HEK293 (cell line): Measurements from ENCODE around the gene HSDL1.

Experiments used
- CTCF ChIA-PET: fragments of 350-600 bp; formaldehyde crosslinking; extraction: SDS; loops from one replicate; lab custom pipeline; 2021; ENCODE audit warnings: antibody characterized with exemption; lab: Yijun Ruan, JAX
- POLR2A ChIA-PET: fragments of 300-600 bp; formaldehyde crosslinking; extraction: SDS; loops from one replicate; lab custom pipeline; 2020; ENCODE audit warnings: antibody characterized with exemption, inconsistent platforms; lab: Yijun Ruan, JAX
- H3K27ac ChIP-seq: fragments of 200-500 bp; sonication (Bioruptor generic); 2 replicates; pipeline ENCODE4 v1.5.1; 2014; ENCODE audit warnings: low read depth, low read length, control low read depth, inconsistent platforms; ENCODE audit errors: extremely low read depth
- H3K36me3 ChIP-seq, 2 experiments: fragments of 200-500 bp in 1 of 2; sonication (Bioruptor generic) in 1 of 2; 1 replicate in 1 of 2; 2 replicates in 1 of 2; pipeline ENCODE4 v1.5.1; 2014 to 2017; ENCODE audit warnings: inconsistent platforms in 2 of 2, low read length in 2 of 2; ENCODE audit not compliant: control insufficient read depth in 2 of 2, insufficient read depth in 1 of 2
- H3K4me1 ChIP-seq: fragments of 200-500 bp; sonication (Bioruptor generic); 2 replicates; pipeline ENCODE4 v1.5.1; 2014; ENCODE audit warnings: mild to moderate bottlenecking, low read length, inconsistent platforms; ENCODE audit not compliant: control insufficient read depth, insufficient read depth
- H3K4me3 ChIP-seq: 2 replicates; pipeline ENCODE4 v1.5.1; 2011; ENCODE audit warnings: low read depth, mild to moderate bottlenecking, control low read depth, low read length, moderate library complexity
- H3K9me3 ChIP-seq: fragments of 200-500 bp; sonication (Bioruptor generic); 2 replicates; pipeline ENCODE4 v1.5.1; 2014; ENCODE audit warnings: low read depth, low read length, inconsistent platforms; ENCODE audit not compliant: control insufficient read depth, insufficient read depth
- PRDM1 ChIP-seq: fragments of 450-650 bp; formaldehyde crosslinking; IDR thresholded peaks from 2 replicates; pipeline ENCODE4; 2016; ENCODE audit warnings: missing biosample characterization, missing genetic modification characterization
- SCRT1 ChIP-seq: fragments of 450-650 bp; formaldehyde crosslinking; IDR thresholded peaks from 2 replicates; pipeline ENCODE4 v1.5.1; 2016; ENCODE audit warnings: missing biosample characterization, missing genetic modification characterization, borderline replicate concordance
- SCRT2 ChIP-seq: fragments of 450-650 bp; formaldehyde crosslinking; IDR thresholded peaks from 2 replicates; pipeline ENCODE4 v1.5.1; 2016; ENCODE audit warnings: missing biosample characterization, missing genetic modification characterization
- ZBTB17 ChIP-seq: fragments of 450-650 bp; formaldehyde crosslinking; IDR thresholded peaks from 2 replicates; pipeline ENCODE4 v1.5.1; 2016; ENCODE audit warnings: missing biosample characterization, missing genetic modification characterization
- ZNF350 ChIP-seq: fragments of 450-650 bp; formaldehyde crosslinking; IDR thresholded peaks from 2 replicates; pipeline ENCODE4 v1.5.0; 2017; ENCODE audit warnings: missing biosample characterization, mild to moderate bottlenecking, missing genetic modification characterization
- ZNF488 ChIP-seq: fragments of 450-650 bp; formaldehyde crosslinking; IDR thresholded peaks from 2 replicates; pipeline ENCODE4 v1.5.1; 2016; ENCODE audit warnings: missing biosample characterization, missing genetic modification characterization
- ZNF529 ChIP-seq: fragments of 450-650 bp; formaldehyde crosslinking; IDR thresholded peaks from 2 replicates; pipeline ENCODE4 v1.5.1; 2017; ENCODE audit warnings: missing genetic modification characterization, missing biosample characterization; ENCODE audit not compliant: insufficient replicate concordance
- ZNF623 ChIP-seq: fragments of 450-650 bp; formaldehyde crosslinking; IDR thresholded peaks from 2 replicates; pipeline ENCODE4 v1.5.1; 2016; ENCODE audit warnings: missing biosample characterization, missing genetic modification characterization
- ZNF677 ChIP-seq: fragments of 450-650 bp; IDR thresholded peaks from 2 replicates; pipeline ENCODE4 v1.5.0; 2018; ENCODE audit warnings: missing biosample characterization, mild to moderate bottlenecking, missing genetic modification characterization, moderate library complexity
- TF ChIP-seq, protein P1 (sequence below): fragments of 450-650 bp; formaldehyde crosslinking; IDR thresholded peaks from 2 replicates; pipeline ENCODE4 v1.5.1; 2016; ENCODE audit warnings: missing biosample characterization, missing genetic modification characterization

Gene HSDL1

DNA sequence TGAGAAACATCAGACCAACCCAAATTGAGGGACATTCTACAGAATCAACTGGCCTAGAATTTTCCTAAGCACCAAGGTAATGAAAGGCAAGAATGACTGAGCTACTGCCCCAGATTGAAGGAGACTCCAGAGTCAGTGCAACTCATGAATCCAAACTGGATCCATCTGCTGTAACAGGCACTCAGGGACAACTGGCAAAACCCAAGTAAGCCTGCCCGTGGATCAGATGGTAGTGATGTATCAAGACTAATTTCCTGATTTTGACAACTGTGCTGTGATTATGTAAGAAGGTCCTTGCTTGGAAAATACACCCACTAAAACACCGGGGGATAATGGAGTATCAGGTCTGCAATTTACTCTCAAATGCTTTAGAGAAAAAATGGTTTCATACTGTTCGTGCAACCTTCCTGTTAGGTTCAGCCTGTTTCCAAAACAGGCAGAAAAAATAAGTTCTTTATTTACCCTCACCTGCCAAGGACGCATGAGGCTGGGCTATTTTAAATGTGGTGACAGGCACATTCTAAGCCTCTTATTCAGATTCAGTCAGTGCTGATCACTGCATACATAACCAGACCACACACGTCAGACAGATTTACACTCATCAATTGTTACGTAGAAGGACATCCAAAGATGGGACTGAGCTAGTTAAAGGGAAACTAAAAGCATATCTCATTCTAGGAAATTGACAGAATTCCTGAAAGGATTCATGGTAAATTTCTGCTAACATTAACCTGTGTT lies 35.2 kb downstream of the HSDL1 start:
- ChIA-PET POLR2A (no interaction called here), CTCF (no interaction called here)
- Histone ChIP-seq H3K27ac (no peak overlapping the region), H3K4me3 (no peak overlapping the region), H3K4me1 (no peaks in the 10 kb centered on the region), H3K9me3 (no peaks in the 10 kb centered on the region), H3K36me3 (peaks cover 0 to 32% of the 10 kb centered on the region in 2 experiments; a peak in 1 of 3 replicates)
- TF ChIP-seq ZNF677 (tag by site-specific recombination): peak; percentile 70; the same call in 1 of the 2 replicates
- TF ChIP-seq, protein P1, sequence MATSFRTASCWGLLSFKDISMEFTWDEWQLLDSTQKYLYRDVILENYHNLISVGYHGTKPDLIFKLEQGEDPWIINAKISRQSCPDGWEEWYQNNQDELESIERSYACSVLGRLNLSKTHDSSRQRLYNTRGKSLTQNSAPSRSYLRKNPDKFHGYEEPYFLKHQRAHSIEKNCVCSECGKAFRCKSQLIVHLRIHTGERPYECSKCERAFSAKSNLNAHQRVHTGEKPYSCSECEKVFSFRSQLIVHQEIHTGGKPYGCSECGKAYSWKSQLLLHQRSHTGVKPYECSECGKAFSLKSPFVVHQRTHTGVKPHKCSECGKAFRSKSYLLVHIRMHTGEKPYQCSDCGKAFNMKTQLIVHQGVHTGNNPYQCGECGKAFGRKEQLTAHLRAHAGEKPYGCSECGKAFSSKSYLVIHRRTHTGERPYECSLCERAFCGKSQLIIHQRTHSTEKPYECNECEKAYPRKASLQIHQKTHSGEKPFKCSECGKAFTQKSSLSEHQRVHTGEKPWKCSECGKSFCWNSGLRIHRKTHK (tag by site-specific recombination): no peak

- Histone ChIP-seq H3K9me3 (no peaks in the 10 kb centered on the region), H3K4me1 (peaks cover 5% of the 10 kb centered on the region), H3K27ac (no peak overlapping the region), H3K36me3 (peaks cover 0 to 32% of the 10 kb centered on the region in 2 experiments; a peak in 1 of 3 replicates), H3K4me3 (no peak overlapping the region)
- CTCF ChIA-PET: interaction anchor here (1.0 to 1.2 kb wide), 2 partner anchors 23 to 40 kb away, joined by 3 to 5 read pairs; no protein-coding TSS in a partner anchor
- TF ChIP-seq ZNF488 (tag by site-specific recombination): no peak
- POLR2A ChIA-PET: interaction anchor here (0.8 kb wide), 1 partner anchor 9 kb away, joined by 3 read pairs; the partner anchor contains the start of gene MBTPS1
These were observed 37.1 kb downstream of the HSDL1 start for GRCh38 chr16:84107921-84108320.

- Histone ChIP-seq H3K27ac (no peak overlapping the region), H3K9me3 (no peaks in the 10 kb centered on the region), H3K4me1 (peaks cover 5% of the 10 kb centered on the region), H3K4me3 (no peak overlapping the region), H3K36me3 (peaks cover 0 to 40% of the 10 kb centered on the region in 2 experiments; a peak in 2 of 3 replicates)
- TF ChIP-seq ZNF529 (tag by site-specific recombination) (no peak), ZNF623 (tag by site-specific recombination) (peak; percentile 80), SCRT1 (tag by site-specific recombination) (peak; percentile 97), ZNF350 (no peak), PRDM1 (tag by site-specific recombination) (peak; percentile 88), SCRT2 (tag by site-specific recombination) (peak; percentile 99)
- ChIA-PET CTCF (interaction anchor here (0.7 to 1.9 kb wide), 3 partner anchors 11 to 270 kb away, joined by 3 to 4 read pairs (median 3); partner anchors contain the start of gene MBTPS1), POLR2A (interaction anchor here (2.1 kb wide), 1 partner anchor 11 kb away, joined by 7 read pairs; the partner anchor contains the start of gene MBTPS1)
These were observed 38.8 kb downstream of the HSDL1 start for GRCh38 chr16:84105948-84106740.

DNA sequence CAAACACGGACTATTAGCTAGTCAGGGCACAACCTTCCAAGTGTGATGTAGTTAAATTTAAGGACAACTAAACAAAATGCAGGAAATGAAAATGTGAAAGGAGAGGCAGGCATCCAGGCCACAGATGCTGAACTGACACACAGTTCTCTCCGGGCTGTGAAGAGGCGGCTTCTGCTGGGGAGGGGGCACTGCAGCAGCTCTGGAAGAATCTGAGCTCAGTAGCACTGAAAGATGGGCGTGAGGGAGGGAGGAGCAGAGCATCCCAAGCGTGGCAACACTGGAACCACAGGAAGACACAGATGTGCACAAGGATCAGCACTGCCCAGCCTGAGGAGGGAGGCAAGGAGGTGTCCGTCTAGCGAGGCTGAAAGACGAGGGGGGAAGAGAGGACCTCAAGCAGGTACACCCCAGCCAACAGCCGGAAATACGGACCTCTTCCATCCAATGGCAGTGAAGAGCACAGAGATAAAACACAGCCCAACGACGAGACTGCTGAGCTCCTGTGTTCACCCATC lies 39.6 kb downstream of the HSDL1 start:
- TF ChIP-seq ZNF677 (tag by site-specific recombination): no peak
- peak; percentile 58 for TF ChIP-seq ZBTB17 (tag by site-specific recombination)
- Histone ChIP-seq H3K4me3 (no peak overlapping the region), H3K27ac (no peak overlapping the region), H3K36me3 (peaks cover 0 to 33% of the 10 kb centered on the region in 2 experiments; a peak in 2 of 3 replicates), H3K9me3 (no peaks in the 10 kb centered on the region), H3K4me1 (peaks cover 5% of the 10 kb centered on the region)
- ChIA-PET CTCF (interaction anchor here (0.7 to 1.9 kb wide), 5 partner anchors 11 to 1230 kb away, joined by 3 to 4 read pairs (median 3); partner anchors contain the start of gene MBTPS1), POLR2A (interaction anchor here (2.1 kb wide), 1 partner anchor 12 kb away, joined by 7 read pairs; the partner anchor contains the start of gene MBTPS1)
